Measurements from ENCODE around the gene NADK2. TPM values are rescaled to one million over a fixed set of nuclear protein-coding genes. Genes with fewer than 3 reads are reported as not detected.

NADK2 gene
- total RNA-seq, 2 donors from 2014 or later, result 17.9 to 30.4 TPM

GRCh38 chr5:36244076-36244475 is 2.4 kb upstream of the NADK2 start:
- H3K27ac ChIP-seq, result no peak overlapping the region
- peaks cover 0 to 27% of the 10 kb centered on the region in 2 donors for H3K4me1 ChIP-seq
- H3K27me3 ChIP-seq, result no peaks in the 10 kb centered on the region
- no peaks in the 10 kb centered on the region for H3K36me3 ChIP-seq
- no peaks in the 10 kb centered on the region for H3K9me3 ChIP-seq
- TF ChIP-seq CTCF (IDR thresholded peaks at IDR 0.05), result no peak
- no peak overlapping the region for H3K4me3 ChIP-seq
- DNase-seq (ENCODE audit: low spot score), result no peak

- Histone ChIP-seq H3K4me3 (no peak overlapping the region), H3K36me3 (no peaks in the 10 kb centered on the region), H3K9me3 (no peaks in the 10 kb centered on the region), H3K27ac (no peak overlapping the region), H3K4me1 (peaks cover 0 to 31% of the 10 kb centered on the region in 2 donors), H3K27me3 (no peaks in the 10 kb centered on the region)
- TF ChIP-seq CTCF (IDR thresholded peaks at IDR 0.05), result no peak
- DNase-seq (ENCODE audit: low spot score), result no peak
Measured at GRCh38 chr5:36243653-36244052, 1.9 kb upstream of the NADK2 start.

- Histone ChIP-seq H3K36me3 (no peaks in the 10 kb centered on the region), H3K27me3 (no peaks in the 10 kb centered on the region), H3K9me3 (no peaks in the 10 kb centered on the region), H3K27ac (peak overlapping the region; percentile 98 to 99), H3K4me1 (peaks cover 0 to 39% of the 10 kb centered on the region in 2 donors), H3K4me3 (peak overlapping the region; percentile 83 to 93)
- DNase-seq (ENCODE audit: low spot score), result no peak
- TF ChIP-seq CTCF (IDR thresholded peaks at IDR 0.05), result no peak
Measured at GRCh38 chr5:36242534-36243485, 1.1 kb upstream of the NADK2 start.

- Histone ChIP-seq H3K27ac (peak overlapping the region; percentile 98 to 99), H3K4me3 (peak overlapping the region; percentile 83 to 93), H3K36me3 (no peaks in the 10 kb centered on the region), H3K9me3 (no peaks in the 10 kb centered on the region), H3K27me3 (no peaks in the 10 kb centered on the region), H3K4me1 (peaks cover 0 to 43% of the 10 kb centered on the region in 2 donors)
- TF ChIP-seq CTCF (IDR thresholded peaks at IDR 0.05), result no peak
- DNase-seq (ENCODE audit: low spot score), result peak; percentile 68
Measured at GRCh38 chr5:36240779-36241630, 720 bp downstream of the NADK2 start.

- Histone ChIP-seq H3K4me3 (no peak overlapping the region), H3K36me3 (no peaks in the 10 kb centered on the region), H3K4me1 (peaks cover 0 to 43% of the 10 kb centered on the region in 2 donors), H3K9me3 (no peaks in the 10 kb centered on the region), H3K27me3 (no peaks in the 10 kb centered on the region), H3K27ac (peak overlapping the region; percentile 98 to 99)
- DNase-seq (ENCODE audit: low spot score), result no peak
- no peak for TF ChIP-seq CTCF (IDR thresholded peaks at IDR 0.05)
Measured at GRCh38 chr5:36239370-36240293, 2.1 kb downstream of the NADK2 start.

Data from right atrium auricular region (tissue), 2 donors.